Mucosa of stomach (tissue), 1 donor: Measurements from ENCODE around the gene CENPL.
"Not testable (repeated sequence)": the region's sequence is repeated elsewhere in the genome, so short reads cannot be mapped to it uniquely, and the experiment has no call there.

Experiments
- H3K27me3 ChIP-seq: one replicate; pipeline ENCODE4 v1.7.0; 2013; ENCODE audit warnings: mild to moderate bottlenecking, low read length; ENCODE audit not compliant: control insufficient read depth, insufficient read depth
- H3K36me3 ChIP-seq: one replicate; pipeline ENCODE4 v1.7.0; 2013; ENCODE audit warnings: low read length; ENCODE audit not compliant: control insufficient read depth, insufficient read depth
- H3K4me1 ChIP-seq: one replicate; pipeline ENCODE4 v1.7.0; 2013; ENCODE audit warnings: mild to moderate bottlenecking, low read length; ENCODE audit not compliant: control insufficient read depth, insufficient read depth
- H3K4me3 ChIP-seq: one replicate; pipeline ENCODE4 v1.7.0; 2013; ENCODE audit warnings: low read length
- H3K9ac ChIP-seq: one replicate; pipeline ENCODE4 v1.7.0; 2013; ENCODE audit warnings: mild to moderate bottlenecking, low read length, moderate library complexity
- H3K9me3 ChIP-seq: one replicate; pipeline ENCODE4 v1.7.0; 2013; ENCODE audit warnings: mild to moderate bottlenecking, low read length, moderate library complexity; ENCODE audit not compliant: control insufficient read depth
- donor health status: Pancreatic carcinoma.

Gene CENPL

GRCh38 chr1:173832748-173833147 lies 8.1 kb upstream of the CENPL start:
- no peak overlapping the region for H3K4me3 ChIP-seq
- no peaks in the 10 kb centered on the region for H3K4me1 ChIP-seq
- H3K36me3 ChIP-seq: no peaks in the 10 kb centered on the region
- no peaks in the 10 kb centered on the region for H3K9me3 ChIP-seq
- no peaks in the 10 kb centered on the region for H3K27me3 ChIP-seq
- H3K9ac ChIP-seq: no peak overlapping the region

GRCh38 chr1:173827611-173828010 lies 2.9 kb upstream of the CENPL start:
- Histone ChIP-seq H3K9ac (no peak overlapping the region), H3K9me3 (no peaks in the 10 kb centered on the region), H3K4me1 (peaks cover 8% of the 10 kb centered on the region), H3K27me3 (no peaks in the 10 kb centered on the region), H3K4me3 (no peak overlapping the region), H3K36me3 (no peaks in the 10 kb centered on the region)

- H3K4me1 ChIP-seq: peaks cover 8% of the 10 kb centered on the region
- H3K36me3 ChIP-seq: no peaks in the 10 kb centered on the region
- H3K4me3 ChIP-seq: peak overlapping the region; percentile 53
- H3K27me3 ChIP-seq: no peaks in the 10 kb centered on the region
- no peaks in the 10 kb centered on the region for H3K9me3 ChIP-seq
- peak overlapping the region; percentile 75 for H3K9ac ChIP-seq
These were observed 835 bp downstream of the CENPL start for GRCh38 chr1:173823781-173824314.

- Histone ChIP-seq H3K9me3 (no peaks in the 10 kb centered on the region), H3K27me3 (no peaks in the 10 kb centered on the region), H3K4me1 (peaks cover 8% of the 10 kb centered on the region), H3K36me3 (no peaks in the 10 kb centered on the region), H3K9ac (no peak overlapping the region), H3K4me3 (no peak overlapping the region)
These were observed 3.0 kb downstream of the CENPL start for GRCh38 chr1:173821680-173822079.

- Histone ChIP-seq H3K9ac (no peak overlapping the region), H3K4me3 (no peak overlapping the region), H3K9me3 (no peaks in the 10 kb centered on the region), H3K27me3 (no peaks in the 10 kb centered on the region), H3K4me1 (peaks cover 4% of the 10 kb centered on the region), H3K36me3 (no peaks in the 10 kb centered on the region)
These were observed 6.2 kb downstream of the CENPL start for GRCh38 chr1:173818459-173818858.

- not testable (repeated sequence) for H3K4me3 ChIP-seq, H3K36me3 ChIP-seq, H3K4me1 ChIP-seq, H3K27me3 ChIP-seq, H3K9me3 ChIP-seq, H3K9ac ChIP-seq
These were observed 11.0 kb downstream of the CENPL start for GRCh38 chr1:173813654-173814053.

- Histone ChIP-seq H3K4me1 (no peaks in the 10 kb centered on the region), H3K4me3 (no peak overlapping the region), H3K9ac (no peak overlapping the region), H3K27me3 (no peaks in the 10 kb centered on the region), H3K36me3 (no peaks in the 10 kb centered on the region), H3K9me3 (no peaks in the 10 kb centered on the region)
These were observed 21.7 kb downstream of the CENPL start for GRCh38 chr1:173802961-173803360.

- H3K36me3 ChIP-seq, H3K4me1 ChIP-seq, H3K9me3 ChIP-seq, H3K27me3 ChIP-seq, H3K9ac ChIP-seq, H3K4me3 ChIP-seq: not testable (repeated sequence)
These were observed 24.7 kb downstream of the CENPL start for GRCh38 chr1:173799995-173800394.

GRCh38 chr1:173798078-173798477 lies 26.6 kb downstream of the CENPL start:
- Histone ChIP-seq H3K4me3 (no peak overlapping the region), H3K9me3 (no peaks in the 10 kb centered on the region), H3K36me3 (no peaks in the 10 kb centered on the region), H3K4me1 (no peaks in the 10 kb centered on the region), H3K27me3 (no peaks in the 10 kb centered on the region), H3K9ac (no peak overlapping the region)

GRCh38 chr1:173789841-173790240 lies 34.8 kb downstream of the CENPL start:
- H3K9me3 ChIP-seq: no peaks in the 10 kb centered on the region
- H3K4me1 ChIP-seq: no peaks in the 10 kb centered on the region
- no peaks in the 10 kb centered on the region for H3K36me3 ChIP-seq
- H3K9ac ChIP-seq: no peak overlapping the region
- H3K27me3 ChIP-seq: no peaks in the 10 kb centered on the region
- no peak overlapping the region for H3K4me3 ChIP-seq

GRCh38 chr1:173784997-173785396 lies 39.7 kb downstream of the CENPL start:
- H3K27me3 ChIP-seq: no peaks in the 10 kb centered on the region
- H3K4me1 ChIP-seq: no peaks in the 10 kb centered on the region
- H3K4me3 ChIP-seq: no peak overlapping the region
- H3K9ac ChIP-seq: no peak overlapping the region
- H3K9me3 ChIP-seq: no peaks in the 10 kb centered on the region
- no peaks in the 10 kb centered on the region for H3K36me3 ChIP-seq

- H3K4me3 ChIP-seq: no peak overlapping the region
- H3K27me3 ChIP-seq: no peaks in the 10 kb centered on the region
- H3K9me3 ChIP-seq: no peaks in the 10 kb centered on the region
- H3K9ac ChIP-seq: no peak overlapping the region
- no peaks in the 10 kb centered on the region for H3K4me1 ChIP-seq
- H3K36me3 ChIP-seq: no peaks in the 10 kb centered on the region
These were observed 44.7 kb downstream of the CENPL start for GRCh38 chr1:173779936-173780335.

- H3K9me3 ChIP-seq: no peaks in the 10 kb centered on the region
- no peak overlapping the region for H3K9ac ChIP-seq
- no peaks in the 10 kb centered on the region for H3K4me1 ChIP-seq
- H3K27me3 ChIP-seq: no peaks in the 10 kb centered on the region
- H3K4me3 ChIP-seq: no peak overlapping the region
- no peaks in the 10 kb centered on the region for H3K36me3 ChIP-seq
These were observed 49.0 kb downstream of the CENPL start for GRCh38 chr1:173775578-173776226.
